Stimulated activated CD4-positive, alpha-beta T cell treated with anti-CD3 and anti-CD28 coated beads, Interleukin-15, amount 100 ng/mL, for 24 hours (primary cell): ENCODE data around the gene TMEM179.

Experiments
- DNase-seq: peaks from one replicate; pipeline ENCODE4 v3.0.0-alpha.2; 2020

Gene TMEM179

DNA sequence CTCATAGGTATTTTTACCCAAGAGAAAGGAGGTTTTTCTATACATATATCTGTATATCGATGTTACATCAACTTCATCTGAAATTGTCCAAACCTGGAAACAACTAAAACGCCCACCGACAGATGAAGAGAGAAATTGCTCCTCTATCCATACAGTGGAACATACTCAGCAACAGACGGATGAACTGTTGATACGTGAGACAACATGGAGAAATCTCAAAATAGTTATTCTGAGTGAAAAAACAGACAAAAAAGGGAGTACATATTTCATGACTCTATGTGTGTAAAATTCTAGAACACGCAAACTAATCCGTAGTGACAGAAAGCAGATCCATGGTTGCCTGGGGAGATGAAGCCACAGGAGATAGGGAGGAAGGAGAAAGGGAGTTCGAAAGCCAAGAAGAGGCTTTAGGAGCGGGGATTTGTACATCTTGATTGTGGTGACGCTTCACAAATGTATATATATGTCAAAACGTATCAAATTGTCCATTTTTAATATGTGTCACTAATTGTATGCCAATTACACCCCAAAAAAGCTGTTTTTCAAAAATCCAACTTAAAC, 62.6 kb downstream of the TMEM179 start:
- DNase-seq: no peak
